Measurements from ENCODE around the gene MACROD1.
"Not testable (repeated sequence)": the region's sequence is repeated elsewhere in the genome, so short reads cannot be mapped to it uniquely, and the experiment has no call there.

The MACROD1 gene

DNA sequence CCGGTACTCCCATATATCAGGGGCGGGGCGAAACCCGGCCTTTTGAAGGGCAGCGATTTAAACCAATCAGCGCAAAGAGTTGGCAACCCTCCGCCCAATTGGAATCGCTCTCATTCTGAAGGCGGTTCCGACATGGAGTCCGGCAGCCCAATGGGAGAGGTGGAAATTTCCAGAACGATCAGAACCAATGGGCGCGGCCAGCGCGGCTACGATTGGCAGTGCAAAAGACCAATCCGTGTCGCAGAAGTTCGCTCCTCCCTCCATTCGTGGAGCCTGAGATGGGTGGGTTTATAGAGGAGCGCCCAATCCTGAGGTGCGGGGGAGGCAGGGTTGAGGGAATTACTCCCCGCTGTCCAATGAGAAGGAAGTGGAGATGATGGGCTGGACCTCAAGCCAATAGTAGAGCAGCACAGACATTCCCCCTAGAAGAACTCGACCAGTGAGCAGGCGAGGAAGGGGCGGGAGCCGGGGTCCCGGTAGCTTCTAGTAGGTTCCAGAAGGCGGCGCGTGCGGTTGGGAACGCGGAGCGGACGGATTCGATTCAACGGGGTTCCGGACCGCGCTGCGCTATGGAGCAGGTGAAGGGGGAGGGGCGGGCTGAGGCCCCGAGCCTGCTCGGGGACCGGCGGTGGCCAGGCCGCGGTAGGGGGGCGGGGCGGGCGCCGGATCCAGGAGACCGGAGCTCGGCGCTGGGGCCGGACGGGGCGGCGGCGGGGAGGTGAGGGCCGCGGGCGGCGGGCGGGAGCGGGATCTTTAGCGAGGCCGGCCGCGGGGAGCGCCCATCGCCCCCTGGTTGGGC, 20.0 kb upstream of the MACROD1 start, which contains the start of gene STIP1:
Gene STIP1, plus strand, starts transcription at position 479 of the 799 bp plus-strand sequence. Its CDS starts 91 bp downstream, at position 570.
- peak; percentile 100 for DNase-seq

GRCh38 chr11:64185175-64185692, 19.3 kb upstream of the MACROD1 start:
- peak; percentile 71 for DNase-seq

GRCh38 chr11:64183890-64184289, 18.0 kb upstream of the MACROD1 start:
- DNase-seq, result no peak

DNA sequence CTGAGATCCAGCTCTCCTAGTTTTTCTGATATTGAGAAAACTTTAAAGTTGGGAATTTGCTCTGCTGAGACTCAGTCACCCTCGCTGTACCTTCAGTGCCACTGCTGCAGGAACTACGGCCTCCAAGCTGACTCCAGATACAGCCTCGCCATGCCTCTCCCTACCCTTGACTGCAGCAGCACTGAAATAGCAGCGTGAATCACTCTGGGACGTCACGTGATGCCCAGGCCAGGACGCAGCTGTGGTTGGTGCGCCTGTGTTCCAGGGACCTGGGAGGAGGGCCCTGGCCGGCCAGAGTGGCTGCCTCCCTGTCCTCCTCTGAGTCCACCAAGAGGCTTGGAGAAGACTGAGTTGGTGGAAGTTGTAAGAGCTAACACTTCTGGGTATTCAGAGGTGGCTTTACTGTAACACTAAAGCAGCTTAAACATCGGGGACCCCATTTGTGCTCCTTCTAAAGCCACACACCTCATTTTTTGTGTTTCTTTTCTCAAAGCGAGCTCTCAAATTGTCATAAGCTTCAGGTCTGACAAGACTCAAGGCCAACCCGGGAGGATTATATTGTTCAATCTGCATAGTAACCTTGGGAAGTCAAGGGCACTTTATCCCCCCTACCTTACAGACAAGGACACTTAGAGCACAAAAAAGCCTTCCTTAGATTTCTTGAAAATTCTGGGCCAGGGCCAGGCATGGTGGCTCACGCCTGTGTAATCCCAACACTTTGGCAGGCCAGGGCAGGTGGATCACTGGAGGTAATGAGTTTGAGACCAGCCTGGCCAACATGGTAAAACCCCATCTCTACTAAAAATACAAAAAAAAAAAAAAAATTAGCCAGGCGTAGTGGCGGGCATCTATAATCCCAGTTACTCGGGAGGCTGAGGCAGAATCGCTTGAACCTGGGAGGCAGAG, 15.8 kb upstream of the MACROD1 start:
- DNase-seq, result peak; percentile 84

DNA sequence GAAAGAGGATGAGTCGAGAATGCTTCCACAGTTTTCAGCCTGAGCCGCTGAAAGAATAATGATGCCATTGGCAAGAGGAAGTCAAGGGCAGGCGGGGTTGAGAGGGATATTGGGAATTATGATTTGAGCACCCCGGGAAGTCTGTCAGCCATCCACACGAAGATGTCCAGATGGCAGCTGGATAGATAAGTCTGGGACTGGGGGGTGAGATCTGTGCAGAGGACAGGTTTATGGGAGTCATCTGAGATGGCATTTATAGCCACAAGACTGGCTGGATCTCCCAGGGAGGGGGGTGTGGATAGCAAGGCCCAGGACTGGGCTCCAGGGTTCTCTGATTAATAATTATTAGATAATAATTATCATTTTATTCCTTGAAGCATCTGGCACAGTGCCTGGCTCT, 15.0 kb upstream of the MACROD1 start:
- DNase-seq, result no peak

DNA sequence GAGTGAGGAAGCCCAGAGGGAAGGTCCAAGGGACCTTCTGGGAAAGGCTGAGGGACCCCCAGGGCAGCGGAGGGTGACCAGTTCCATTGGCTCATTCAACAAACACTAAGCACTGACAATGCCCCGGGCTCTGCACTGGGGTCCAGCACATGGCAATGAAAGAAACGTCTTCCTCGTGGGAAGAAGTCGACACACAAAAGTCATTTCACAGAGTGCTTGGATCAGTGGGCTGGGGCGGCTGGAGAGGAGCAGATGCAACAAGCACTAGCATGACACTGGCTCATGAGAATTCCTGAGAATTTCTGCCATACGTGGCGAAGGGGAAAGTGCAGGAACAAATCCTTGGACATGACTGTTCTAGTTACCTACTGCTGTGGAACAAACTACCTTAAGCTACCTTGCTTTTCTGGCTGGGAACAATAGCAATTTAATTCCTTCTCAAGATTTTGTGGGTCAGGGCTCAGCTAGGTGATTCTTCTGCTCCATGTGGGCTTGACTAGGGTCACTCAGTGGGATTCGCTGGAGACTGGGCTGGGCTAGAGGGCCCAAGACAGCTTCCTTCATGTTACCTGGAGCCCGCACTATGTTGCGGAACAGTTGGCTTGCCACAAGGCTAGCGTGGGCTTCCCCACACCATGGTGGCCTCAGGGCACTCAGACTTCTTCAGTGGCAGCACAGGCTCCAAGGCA, 13.2 kb upstream of the MACROD1 start:
- DNase-seq, result no peak

- no peak for DNase-seq
Measured at GRCh38 chr11:64178203-64178602, 12.3 kb upstream of the MACROD1 start.

- no peak for DNase-seq
Measured at GRCh38 chr11:64176751-64177150, 10.8 kb upstream of the MACROD1 start.

DNA sequence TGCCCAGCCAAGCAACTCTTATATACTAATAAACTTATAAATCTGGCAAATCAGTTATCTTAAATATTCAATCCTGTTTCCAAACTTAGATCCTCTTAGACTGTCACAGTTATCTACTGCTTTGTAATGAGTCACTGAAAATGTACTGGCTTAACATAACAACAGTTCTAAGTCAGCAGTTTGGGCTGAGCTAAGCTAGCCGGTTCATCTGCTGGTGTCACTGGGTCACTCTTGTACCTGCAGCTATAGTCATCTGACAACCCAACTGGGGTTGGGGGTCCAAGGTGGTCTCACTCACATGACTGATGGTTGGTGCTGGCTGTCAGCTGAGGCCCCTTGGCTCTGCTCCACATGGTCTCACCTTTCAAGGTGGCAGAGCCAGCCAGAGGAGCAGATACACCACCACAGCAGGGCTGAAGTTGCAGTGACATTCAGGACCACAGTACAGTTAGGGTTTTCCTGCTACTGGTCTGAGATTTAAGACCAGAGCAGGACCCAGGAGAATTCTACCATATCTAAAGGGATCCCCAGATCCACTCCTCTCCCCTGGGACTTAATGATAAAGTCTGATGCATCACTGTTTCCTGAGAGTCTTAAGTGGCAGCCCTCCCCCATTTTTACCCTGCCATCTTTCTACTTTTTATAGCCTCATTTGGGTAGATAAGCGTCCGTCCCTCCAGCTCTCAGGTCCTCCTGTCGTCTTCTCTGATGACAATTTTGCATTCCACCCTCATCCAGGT, 7.9 kb upstream of the MACROD1 start:
- no peak for DNase-seq

GRCh38 chr11:64170419-64170818, 4.5 kb upstream of the MACROD1 start:
- DNase-seq, result no peak

DNA sequence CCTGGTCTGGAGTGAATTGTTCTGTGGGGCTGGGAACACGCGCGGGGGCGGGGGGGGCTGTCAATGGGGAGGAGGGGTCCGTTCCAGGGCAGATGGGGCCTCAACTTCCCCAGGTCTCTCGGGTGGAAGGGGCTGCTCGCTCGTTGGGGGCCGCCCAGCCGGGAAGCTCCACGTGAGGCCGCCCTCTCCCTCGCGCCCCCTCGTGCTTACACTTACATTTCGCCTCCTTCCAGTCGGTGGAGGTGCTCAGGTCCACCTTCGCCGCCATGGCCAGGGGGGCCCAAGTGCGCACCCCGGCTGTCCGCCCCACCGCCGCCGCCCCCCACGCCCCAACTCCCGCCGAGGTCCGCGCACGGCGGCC, 452 bp downstream of the MACROD1 start:
- peak; percentile 30 for DNase-seq

GRCh38 chr11:64164392-64165312, 1.3 kb downstream of the MACROD1 start:
- DNase-seq, result no peak

GRCh38 chr11:64163951-64164350, 2.0 kb downstream of the MACROD1 start:
- DNase-seq, result no peak

GRCh38 chr11:64162769-64163168, 3.1 kb downstream of the MACROD1 start:
- DNase-seq, result not testable (repeated sequence)

GRCh38 chr11:64161037-64161436, 4.9 kb downstream of the MACROD1 start:
- no peak for DNase-seq

GRCh38 chr11:64157631-64158394, 8.1 kb downstream of the MACROD1 start:
- peak; percentile 53 for DNase-seq

DNA sequence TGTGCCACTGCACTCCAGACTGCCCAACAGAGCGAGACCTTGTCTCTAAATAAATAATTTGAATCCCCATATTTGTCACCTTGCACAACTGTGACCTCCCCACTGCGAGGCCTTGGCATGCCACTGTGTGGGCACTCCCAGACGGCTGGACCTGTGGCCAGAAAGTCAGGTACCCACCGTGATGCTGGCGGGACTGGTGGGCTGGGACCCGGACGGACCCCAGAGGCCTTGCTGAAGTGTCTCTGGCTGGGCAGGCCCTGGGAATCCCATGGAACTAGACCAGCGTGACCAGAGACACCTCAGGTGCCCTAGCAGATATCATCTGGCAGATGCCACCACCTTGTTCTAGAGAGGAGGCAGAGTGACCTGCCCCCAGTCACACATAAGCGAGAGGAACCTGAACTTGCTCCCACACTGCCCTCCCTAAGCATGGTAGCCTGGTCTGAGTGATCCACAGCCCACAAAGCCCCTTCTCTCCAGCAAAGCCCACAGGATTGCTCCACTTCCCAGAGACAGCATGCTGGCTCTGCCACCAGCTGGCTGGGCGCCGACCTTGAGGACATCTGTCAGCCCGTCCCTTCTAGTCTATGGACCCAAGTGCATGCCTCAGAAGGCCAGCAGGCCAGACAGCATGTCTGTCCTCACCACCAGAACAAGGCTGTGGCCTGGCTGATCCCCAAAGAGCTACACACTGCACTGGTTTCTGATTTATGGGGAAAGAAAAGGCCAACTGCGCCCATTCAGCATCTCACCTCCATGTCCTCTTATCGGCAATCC, 9.5 kb downstream of the MACROD1 start:
- no peak for DNase-seq

DNA sequence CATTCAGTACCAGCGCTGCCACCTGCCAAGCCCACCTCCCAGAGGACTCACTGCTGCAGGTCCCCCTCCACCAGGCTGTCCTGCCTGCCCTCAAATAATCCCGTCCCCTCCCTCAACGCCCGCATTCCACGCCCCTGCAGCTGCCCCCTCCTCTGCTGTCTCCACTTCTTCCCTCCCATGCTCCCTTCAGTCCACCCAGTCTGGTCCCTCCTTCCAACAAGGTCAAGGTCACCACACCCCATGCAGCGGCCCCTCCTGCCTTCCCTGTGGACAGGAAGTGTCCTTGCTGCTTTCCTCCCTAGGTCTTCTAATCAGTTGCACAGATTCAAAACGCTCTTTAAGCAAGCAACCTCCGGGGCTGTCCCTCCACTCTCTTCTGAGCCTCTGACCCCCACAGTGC, 12.1 kb downstream of the MACROD1 start:
- no peak for DNase-seq

Data from hematopoietic multipotent progenitor cell treated with erythropoietin and hydrocortisone succinate and interleukin-3 and kit ligand, for 8 days (in vitro differentiated cells).